DMS53 treated with DMSO at 0.1 percent for 48 hours (cell line): Measurements from ENCODE around the gene U2AF1L4.

Experiments used
- DNase-seq: peaks from one replicate; lab custom pipeline; 2025; ENCODE audit not compliant: unreplicated experiment; lab: John Stamatoyannopoulos, UW

The U2AF1L4 gene

DNA sequence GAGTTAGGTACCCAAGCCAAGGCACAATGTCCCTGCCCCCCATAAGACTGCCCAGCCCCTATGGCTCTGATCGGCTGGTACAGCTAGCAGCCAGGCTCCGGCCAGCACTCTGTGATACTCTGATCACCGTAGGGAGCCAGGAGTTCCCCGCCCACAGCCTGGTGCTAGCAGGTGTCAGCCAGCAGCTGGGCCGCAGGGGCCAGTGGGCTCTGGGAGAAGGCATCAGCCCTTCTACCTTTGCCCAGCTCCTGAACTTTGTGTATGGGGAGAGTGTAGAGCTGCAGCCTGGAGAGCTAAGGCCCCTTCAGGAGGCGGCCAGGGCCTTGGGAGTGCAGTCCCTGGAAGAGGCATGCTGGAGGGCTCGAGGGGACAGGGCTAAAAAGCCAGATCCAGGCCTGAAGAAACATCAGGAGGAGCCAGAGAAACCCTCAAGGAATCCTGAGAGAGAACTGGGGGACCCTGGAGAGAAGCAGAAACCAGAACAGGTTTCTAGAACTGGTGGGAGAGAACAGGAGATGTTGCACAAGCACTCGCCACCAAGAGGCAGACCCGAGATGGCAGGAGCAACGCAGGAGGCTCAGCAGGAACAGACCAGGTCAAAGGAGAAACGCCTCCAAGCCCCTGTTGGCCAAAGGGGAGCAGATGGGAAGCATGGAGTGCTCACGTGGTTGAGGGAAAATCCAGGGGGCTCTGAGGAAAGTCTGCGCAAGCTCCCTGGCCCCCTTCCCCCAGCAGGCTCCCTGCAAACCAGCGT is 30.4 kb downstream of the U2AF1L4 start:
- no peak for DNase-seq

DNA sequence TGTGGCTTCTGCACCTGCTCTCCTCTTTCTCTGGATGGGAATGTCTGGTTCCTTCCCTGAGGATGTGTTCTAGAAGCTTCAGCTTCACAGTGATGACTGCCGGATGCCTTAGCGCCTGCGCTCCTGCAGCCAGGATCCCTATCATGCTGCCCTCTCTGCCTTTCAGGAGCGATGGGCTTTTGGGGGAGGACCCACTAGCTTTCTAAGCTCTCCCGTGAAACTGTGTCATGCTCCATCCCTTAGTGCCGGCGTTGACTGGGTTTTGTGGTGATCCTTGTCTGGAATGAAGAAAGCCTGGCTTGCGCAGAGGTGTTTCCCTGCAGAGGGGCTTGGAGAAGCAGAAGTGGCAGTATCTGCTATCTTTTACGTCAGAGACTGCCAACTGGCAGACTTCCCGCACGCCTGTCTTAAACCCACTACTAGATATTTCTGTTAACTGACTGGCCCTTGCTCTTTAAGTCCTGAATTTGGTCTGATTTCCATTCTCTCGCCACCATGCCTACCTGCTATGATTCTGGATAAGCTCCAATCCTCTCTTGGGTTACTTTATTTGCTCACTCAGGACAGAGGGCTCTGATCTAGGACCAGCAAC is 31.2 kb downstream of the U2AF1L4 start:
- DNase-seq, result no peak

DNA sequence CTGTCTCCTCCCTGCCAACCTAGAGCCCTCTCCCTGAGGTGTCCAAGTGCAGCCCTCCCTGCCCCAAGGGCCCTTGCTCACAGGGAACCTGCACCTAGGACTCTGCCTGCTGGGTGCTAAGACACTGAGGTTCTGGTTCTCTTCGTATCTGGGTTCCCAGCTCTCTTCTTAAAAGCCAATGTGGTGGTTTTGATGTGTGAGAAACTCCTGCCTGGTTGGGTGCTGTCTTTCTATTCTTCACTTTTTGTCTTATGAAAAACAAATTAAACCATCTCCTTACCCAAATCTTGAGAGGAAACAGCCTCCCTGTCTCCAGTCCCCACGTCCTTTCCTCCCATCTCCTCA is 31.7 kb downstream of the U2AF1L4 start:
- DNase-seq, result no peak

DNA sequence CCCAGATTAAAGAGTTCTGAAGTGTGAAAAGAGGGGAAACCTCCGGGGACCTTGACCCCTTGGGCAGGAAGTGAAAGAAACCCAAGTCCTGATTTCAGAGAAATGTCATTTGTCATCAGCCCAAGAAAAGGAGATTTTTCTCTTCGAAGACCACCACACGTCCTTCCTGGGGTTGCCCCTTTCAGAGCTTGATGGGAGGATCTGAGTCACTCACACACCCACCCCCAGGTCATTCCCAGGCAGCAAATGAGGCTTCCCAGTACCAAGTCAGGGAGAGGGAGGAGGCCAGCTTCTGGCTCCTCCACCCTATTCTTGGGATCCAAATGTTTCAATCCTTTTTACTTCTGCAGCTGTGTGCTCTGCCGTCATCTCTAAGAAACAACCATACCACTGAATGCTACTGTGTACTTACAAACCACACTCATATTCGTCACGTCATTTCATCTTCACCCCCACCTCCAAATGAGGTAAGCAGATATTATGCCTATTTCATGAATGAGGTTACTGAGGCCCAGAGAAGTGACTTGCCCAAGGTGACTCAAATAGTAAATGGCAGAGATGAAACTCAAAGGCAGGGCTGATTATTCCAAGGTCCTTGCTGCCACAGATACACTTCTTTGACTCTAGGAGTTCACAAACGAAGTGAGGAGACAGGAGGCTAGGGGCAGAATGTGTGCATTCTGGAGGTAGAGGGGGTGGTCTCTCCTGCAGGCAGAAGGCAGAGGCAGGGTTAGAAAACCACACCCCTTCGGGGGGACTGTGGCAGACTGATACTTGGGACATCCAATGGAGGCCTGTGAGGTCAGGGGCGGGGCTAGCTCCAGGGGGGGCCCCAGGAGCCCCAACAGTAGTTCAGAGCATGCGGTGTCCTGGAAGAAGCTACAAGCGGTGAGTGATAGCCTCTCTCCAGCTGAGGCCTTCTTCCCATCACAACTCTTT is 32.4 kb downstream of the U2AF1L4 start:
- no peak for DNase-seq

DNA sequence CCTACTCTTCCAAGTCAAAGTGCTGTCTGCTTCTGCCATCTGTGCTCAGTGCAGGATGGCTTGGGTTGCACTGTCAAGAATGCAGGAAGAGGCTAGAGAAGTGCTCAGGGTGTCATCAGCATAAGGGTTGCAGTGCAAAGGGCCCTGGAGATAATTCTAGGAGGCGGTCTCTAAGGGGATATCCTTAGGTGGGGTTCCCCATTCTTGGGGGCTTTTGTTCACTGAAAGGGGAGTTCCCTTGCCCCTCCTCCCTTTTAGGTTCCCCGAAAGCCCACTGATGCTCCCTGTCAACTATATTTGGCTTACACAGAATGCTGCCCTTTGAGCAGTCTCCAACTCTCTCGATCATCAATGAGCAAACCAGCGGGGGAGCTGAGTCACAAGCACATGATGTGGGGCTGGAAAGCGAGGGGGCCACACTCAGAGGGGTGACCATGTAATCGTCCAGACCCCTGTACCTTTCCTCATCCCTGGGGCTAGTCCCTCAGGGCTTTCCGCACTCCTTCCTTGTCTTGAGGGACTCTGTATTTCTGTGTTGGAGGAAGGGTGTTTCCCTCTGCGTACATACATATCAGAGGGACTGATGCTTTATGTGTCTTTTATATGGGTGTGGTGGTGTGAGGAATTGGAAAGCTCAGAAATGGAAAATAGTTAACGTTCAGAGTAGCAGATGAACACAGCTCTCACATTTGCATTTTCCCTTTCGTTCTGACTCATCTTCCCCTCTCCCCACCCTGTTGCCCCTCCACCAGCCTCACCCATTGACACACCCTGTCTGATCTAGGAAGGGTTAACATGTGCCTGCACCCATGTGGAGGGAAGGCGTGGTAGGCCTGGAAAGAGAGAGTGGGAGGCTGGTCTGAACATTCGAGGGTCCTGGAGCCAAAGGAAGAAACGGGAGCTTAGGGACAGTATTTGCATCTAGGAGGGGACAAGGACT is 34.2 kb downstream of the U2AF1L4 start:
- DNase-seq, result no peak

DNA sequence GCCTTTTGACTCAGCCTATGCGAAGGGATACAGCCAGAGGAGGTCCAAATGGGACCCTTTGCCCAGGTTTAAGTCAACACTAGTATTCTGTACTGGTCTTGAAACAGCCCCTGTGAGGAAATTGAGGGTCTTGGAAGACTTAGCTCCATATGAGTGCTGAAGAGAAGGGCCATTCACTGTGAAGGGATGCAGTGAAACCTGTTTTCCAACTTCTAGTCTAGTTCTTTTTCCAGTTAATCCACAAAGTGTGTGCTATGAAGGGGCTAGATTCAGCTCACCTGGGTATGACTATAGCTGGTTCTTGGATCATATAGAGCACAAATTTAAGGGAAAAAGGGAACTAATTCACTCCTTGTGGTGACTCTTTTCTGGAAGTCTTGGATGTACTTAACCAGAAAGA is 36.8 kb downstream of the U2AF1L4 start:
- peak; percentile 4 for DNase-seq

DNA sequence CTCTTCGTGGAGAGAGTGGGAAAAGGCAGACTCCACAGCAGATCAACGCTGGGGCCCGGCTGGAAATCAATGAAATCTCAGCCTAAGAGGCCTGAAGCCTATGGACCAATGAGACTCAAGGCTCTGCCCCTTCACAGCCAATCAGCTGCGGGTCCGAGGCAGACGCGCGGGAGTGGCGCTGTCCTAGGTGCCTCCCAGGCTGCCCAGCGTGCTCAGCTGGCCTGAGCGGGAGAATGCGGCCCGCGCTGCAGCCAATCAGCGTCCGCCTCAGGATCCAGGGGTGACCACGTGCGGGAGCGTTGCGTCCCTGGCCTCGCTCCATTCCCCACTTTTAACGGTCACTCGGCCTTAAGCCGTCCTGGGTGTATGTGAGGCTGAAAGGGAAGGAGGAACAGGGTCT is 41.0 kb downstream of the U2AF1L4 start, which contains the start of gene ZBTB32:
Gene ZBTB32 (plus strand): TSS at position 341 of the 400 bp plus-strand sequence. CDS start 10,069 bp downstream, outside the sequence.
- no peak for DNase-seq

DNA sequence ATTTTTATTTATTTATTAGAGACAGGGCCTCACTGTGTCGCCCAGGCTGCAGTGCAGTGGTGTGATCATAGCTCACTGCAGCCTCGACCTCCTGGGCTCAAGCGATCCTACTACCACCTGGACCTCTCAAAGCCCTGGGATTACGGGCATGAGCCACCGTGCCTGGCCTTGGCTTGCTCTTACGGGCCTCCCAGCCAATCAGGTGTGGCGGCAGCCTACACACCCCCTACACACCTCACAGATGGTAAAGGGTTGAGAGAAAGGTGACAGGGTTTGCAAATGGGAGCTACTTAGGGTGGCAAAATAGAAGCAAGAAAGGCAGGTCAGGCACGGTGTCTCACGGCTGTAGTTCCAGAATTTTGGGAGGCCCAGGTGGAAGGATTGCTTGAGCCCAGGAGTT is 41.9 kb downstream of the U2AF1L4 start:
- DNase-seq, result peak; percentile 57

DNA sequence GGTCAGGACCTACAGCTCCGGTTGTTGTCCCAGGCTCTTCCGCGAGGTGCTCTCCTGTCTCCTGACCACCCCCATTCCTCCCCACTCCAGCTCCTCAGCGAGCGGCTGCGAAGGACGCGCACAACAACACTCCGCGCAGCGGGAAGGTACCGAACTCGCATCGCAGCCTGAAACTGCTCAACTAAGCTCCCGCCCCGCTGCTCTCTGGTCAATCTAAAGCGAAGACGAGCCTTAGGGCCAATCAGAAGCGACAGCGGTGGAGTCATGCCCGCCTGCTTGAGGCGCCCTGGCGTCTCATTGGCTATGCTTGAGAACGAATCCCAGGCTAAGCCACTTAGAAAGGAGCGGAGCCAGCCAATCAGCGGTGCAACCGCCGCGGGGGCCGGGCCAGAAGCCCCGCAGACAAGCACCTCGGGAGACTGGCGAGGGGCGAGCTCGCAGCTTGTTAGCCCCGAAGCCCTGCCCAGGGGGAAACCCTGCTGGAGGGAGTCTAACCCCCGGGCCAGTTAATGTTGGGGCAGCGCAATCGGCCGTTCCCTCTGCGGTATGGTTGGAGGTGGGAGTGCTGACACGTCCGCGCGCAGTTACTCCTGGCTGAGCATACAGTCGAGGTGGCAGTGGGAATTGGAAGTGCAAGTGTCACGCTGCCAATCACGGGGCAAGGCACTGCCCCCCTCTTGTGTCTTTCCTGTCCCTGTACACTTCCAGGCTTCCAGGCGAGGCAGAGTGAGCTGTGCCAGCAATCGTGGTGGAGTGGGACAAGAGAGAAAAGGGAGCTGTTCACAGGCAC is 42.8 kb downstream of the U2AF1L4 start:
- DNase-seq, result peak; percentile 98

DNA sequence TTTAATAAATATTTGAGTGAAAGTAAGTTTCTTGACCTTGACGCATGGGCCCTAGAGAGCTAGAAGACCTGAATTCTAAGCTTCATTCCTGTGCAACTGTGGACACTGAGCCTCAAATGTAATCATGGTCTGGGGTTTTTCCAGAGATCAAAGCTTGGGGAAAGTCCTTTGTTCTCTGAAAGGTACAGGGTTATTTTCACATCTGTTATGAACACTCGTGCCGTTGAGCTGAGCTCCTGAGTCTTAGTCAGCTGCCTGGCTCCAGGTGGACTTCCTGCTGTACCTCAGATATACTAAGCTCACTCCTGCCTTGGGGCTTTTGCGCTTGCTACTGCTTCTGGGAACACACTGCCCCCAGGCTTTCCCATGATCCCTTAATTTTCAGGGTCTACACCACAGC is 48.4 kb downstream of the U2AF1L4 start:
- DNase-seq, result no peak

DNA sequence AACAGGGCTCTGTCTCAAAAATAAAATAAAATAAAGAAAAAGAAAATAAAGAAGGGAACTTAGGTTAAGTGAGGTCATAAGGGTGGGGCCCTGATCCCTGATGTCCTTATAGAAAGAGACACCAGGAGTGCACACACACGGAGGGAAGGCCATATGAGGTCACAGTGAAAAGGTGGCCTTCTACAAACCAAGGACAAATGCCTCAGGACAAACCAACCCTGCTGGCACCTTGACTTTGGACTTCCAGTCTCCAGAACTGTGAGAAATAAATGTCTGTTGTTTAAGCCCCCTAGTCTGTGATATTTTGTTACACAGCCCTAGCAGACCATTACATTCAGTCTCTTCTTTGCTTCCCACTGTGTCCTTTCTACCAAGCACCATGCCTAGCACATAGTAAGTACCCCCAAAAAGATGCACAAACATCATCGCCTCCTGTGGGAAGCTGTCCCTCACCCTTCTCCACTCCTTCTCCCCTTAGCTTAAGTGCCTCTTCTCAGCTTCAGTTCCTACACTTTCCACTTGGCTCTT is 49.3 kb downstream of the U2AF1L4 start:
- DNase-seq, result no peak

DNA sequence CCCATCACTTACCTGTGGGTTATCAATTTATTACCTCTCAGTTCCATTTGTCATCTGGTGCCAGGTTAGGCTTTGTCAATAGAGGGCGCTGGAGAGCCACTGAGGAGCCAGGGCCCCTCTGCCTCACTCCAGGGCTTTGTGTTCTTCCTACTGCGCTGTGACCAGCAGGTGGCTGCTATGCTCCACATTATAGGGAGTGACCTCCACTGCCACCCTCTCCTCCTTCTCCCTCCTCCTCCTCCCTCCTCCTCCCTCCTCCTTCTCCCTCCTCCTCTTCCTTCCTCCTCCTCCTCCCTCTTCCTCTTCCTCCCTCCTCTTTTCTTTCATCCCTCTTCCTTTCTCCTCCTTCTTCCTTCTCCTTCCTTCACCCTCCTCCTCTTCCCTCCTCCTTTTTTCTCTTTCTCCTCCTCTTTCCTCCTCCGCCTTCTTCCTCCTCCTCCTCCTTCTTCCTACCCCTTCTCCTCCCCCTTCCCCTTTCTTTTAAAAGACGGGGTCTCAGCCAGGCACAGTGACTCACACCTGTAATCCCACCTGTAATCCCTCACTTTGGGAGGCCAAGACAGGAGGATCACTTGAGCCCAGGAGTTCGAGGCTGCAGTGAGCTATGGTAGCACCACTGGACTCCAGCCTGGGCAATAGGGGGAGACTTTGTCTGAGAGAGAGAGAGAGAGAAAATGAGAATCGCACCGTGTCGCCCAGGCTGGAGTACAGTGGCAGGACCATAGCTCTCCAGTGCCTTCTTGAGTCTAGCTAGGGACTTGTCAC is 51.2 kb downstream of the U2AF1L4 start:
- DNase-seq, result peak; percentile 89

DNA sequence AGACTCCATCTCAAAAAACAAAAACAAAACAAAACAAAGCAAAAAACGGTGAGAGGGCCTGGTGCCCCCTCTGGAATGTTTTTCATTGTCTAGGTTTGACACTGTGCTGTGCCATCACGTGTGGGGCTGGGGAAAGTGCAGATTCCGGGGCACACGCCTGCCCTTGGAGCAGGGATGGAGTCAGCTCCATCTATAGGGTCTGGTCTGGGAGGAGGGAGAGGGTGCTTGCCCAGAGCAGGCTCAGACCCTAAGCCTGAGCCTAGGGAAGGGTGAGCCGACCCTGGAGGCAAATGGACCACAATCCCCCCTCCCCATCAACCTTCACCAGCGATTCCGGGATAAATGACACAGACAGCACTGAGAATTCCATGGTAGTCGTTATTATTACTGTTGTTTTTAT is 51.8 kb downstream of the U2AF1L4 start:
- no peak for DNase-seq
